Stimulated activated CD8-positive, alpha-beta memory T cell treated with anti-CD3 and anti-CD28 coated beads, Interleukin-7, amount 100 ng/mL, for 1 hour (primary cell): ENCODE data around the gene SYMPK.

Experiments used
- DNase-seq, 2 donors: peaks; one replicate each; pipeline ENCODE4 v3.0.0-alpha.2; 2020; ENCODE audit warnings: low read depth in 2 of 2

Gene SYMPK

GRCh38 chr19:45766869-45767346 is 96.0 kb downstream of the SYMPK start:
- no peak for DNase-seq

- DNase-seq, result no peak
Measured at GRCh38 chr19:45766296-45766868, 96.6 kb downstream of the SYMPK start.

GRCh38 chr19:45765702-45766295 is 97.1 kb downstream of the SYMPK start:
- DNase-seq, result no peak
